IMR-90 (cell line): ENCODE data around the gene RPTOR. TPM values are rescaled to one million over a fixed set of nuclear protein-coding genes. Genes with fewer than 3 reads are reported as not detected.
A peak's percentile ranks its signal among the peaks of the same experiment; 100 is the strongest.

Source experiments
- ATAC-seq: fragments of 200-7000 bp; cut with Tn5 transposase; 2 replicates; pipeline ENCODE4 v1.9.1; 2020; ENCODE audit warnings: low read depth, mild to moderate bottlenecking, moderate library complexity
- BruUV-seq: library from RNA; stranded (reverse); fragments of 400-500 nt; replicated peaks from 2 replicates; lab custom pipeline; 2021; lab: Mats Ljungman, UMichigan
- CTCF ChIA-PET: fragments of 300-600 bp; formaldehyde crosslinking; extraction: SDS; loops from one replicate; lab custom pipeline; 2021; ENCODE audit warnings: antibody characterized with exemption; lab: Yijun Ruan, JAX
- POLR2A ChIA-PET: fragments of 300-600 bp; sonication (Branson Sonifier 250); formaldehyde crosslinking; loops from one replicate; lab custom pipeline; 2022; ENCODE audit warnings: antibody characterized with exemption; ENCODE audit not compliant: unreplicated experiment; lab: Charles Lee
- DNase-seq: peaks from one replicate; pipeline ENCODE4 v3.0.0; 2013
- H2AFZ ChIP-seq: replicated peaks from 2 replicates; pipeline ENCODE3; 2013; ENCODE audit warnings: low read length, mild to moderate bottlenecking; ENCODE audit not compliant: poor library complexity
- H2AK5ac ChIP-seq: 2 replicates; pipeline ENCODE4 v1.6.1; 2013; ENCODE audit warnings: low read depth, low read length, inconsistent platforms
- H2AK9ac ChIP-seq: replicated peaks from 2 replicates; pipeline ENCODE3; 2013; ENCODE audit warnings: mild to moderate bottlenecking, low read depth, low read length, moderate library complexity; ENCODE audit not compliant: poor library complexity
- H2BK120ac ChIP-seq: 2 replicates; pipeline ENCODE4 v1.6.1; 2013; ENCODE audit warnings: low read depth, low read length, inconsistent platforms
- H2BK15ac ChIP-seq: 3 replicates; pipeline ENCODE4 v1.6.1; 2013; ENCODE audit warnings: low read depth, low read length, inconsistent platforms
- H2BK20ac ChIP-seq: 2 replicates; pipeline ENCODE4 v1.6.1; 2013; ENCODE audit warnings: low read depth, mild to moderate bottlenecking, inconsistent platforms, low read length, moderate library complexity
- H2BK5ac ChIP-seq: 2 replicates; pipeline ENCODE4 v1.6.1; 2013; ENCODE audit warnings: mild to moderate bottlenecking, low read depth, low read length, inconsistent platforms; ENCODE audit not compliant: poor library complexity, severe bottlenecking
- H3K14ac ChIP-seq: replicated peaks from 2 replicates; pipeline ENCODE4 v1.6.1; 2013; ENCODE audit warnings: low read depth, low read length, inconsistent platforms
- H3K18ac ChIP-seq: 2 replicates; pipeline ENCODE4 v1.6.1; 2013; ENCODE audit warnings: low read depth, low read length, control low read depth
- H3K23ac ChIP-seq: 2 replicates; pipeline ENCODE4 v1.6.1; 2013; ENCODE audit warnings: low read depth, low read length, inconsistent platforms
- H3K27ac ChIP-seq: 2 replicates; pipeline ENCODE4 v1.5.1; 2013; ENCODE audit warnings: mild to moderate bottlenecking, control low read depth, low read length; ENCODE audit not compliant: insufficient read depth
- H3K27me3 ChIP-seq: 2 replicates; pipeline ENCODE4 v1.6.1; 2013; ENCODE audit warnings: low read length; ENCODE audit not compliant: control insufficient read depth, insufficient read depth
- H3K36me3 ChIP-seq: 2 replicates; pipeline ENCODE4 v1.6.1; 2013; ENCODE audit warnings: low read length, mixed read lengths; ENCODE audit not compliant: control insufficient read depth, insufficient read depth
- H3K4ac ChIP-seq: 2 replicates; pipeline ENCODE4 v1.6.1; 2013; ENCODE audit warnings: low read depth, low read length, inconsistent platforms
- H3K4me1 ChIP-seq: 2 replicates; pipeline ENCODE4 v1.6.1; 2013; ENCODE audit warnings: low read length, mixed read lengths; ENCODE audit not compliant: control insufficient read depth, insufficient read depth
- H3K4me2 ChIP-seq: 2 replicates; pipeline ENCODE4 v1.6.1; 2013; ENCODE audit warnings: low read depth, mild to moderate bottlenecking, control low read depth, low read length, moderate library complexity
- H3K4me3 ChIP-seq: 2 replicates; pipeline ENCODE4 v1.5.1; 2013; ENCODE audit warnings: low read depth, mild to moderate bottlenecking, control low read depth, low read length, moderate library complexity; ENCODE audit not compliant: insufficient read depth
- H3K56ac ChIP-seq: 2 replicates; pipeline ENCODE4 v1.6.1; 2013; ENCODE audit warnings: low read length, inconsistent platforms; ENCODE audit not compliant: insufficient read depth; ENCODE audit errors: extremely low read depth
- H3K79me1 ChIP-seq, 2 experiments: 2 replicates each; pipeline ENCODE4 v1.6.1; 2013; ENCODE audit warnings: low read length in 2 of 2, inconsistent platforms in 1 of 2, low read depth in 1 of 2
- H3K9ac ChIP-seq: 2 replicates; pipeline ENCODE4 v1.6.1; 2013; ENCODE audit warnings: low read depth, low read length, control low read depth
- H3K9me1 ChIP-seq: 2 replicates; pipeline ENCODE4 v1.6.1; 2013; ENCODE audit warnings: low read length, inconsistent platforms; ENCODE audit not compliant: insufficient read depth
- H3K9me3 ChIP-seq: 2 replicates; pipeline ENCODE4 v1.6.1; 2013; ENCODE audit warnings: low read length; ENCODE audit not compliant: control insufficient read depth, insufficient read depth
- H4K20me1 ChIP-seq: 2 replicates; pipeline ENCODE4 v1.6.1; 2013; ENCODE audit warnings: low read length, inconsistent platforms; ENCODE audit not compliant: insufficient read depth
- H4K5ac ChIP-seq: 2 replicates; pipeline ENCODE4 v1.6.1; 2013; ENCODE audit warnings: mild to moderate bottlenecking, low read depth, low read length, control low read depth
- H4K8ac ChIP-seq, 2 experiments: 2 replicates each; pipeline ENCODE4 v1.6.1; 2013; ENCODE audit warnings: low read depth in 2 of 2, low read length in 2 of 2, control low read depth in 1 of 2, inconsistent platforms in 1 of 2
- H4K91ac ChIP-seq: 2 replicates; pipeline ENCODE4 v1.6.1; 2013; ENCODE audit warnings: low read depth, low read length, inconsistent platforms; ENCODE audit not compliant: insufficient read depth
- MAFK ChIP-seq: IDR thresholded peaks from 2 replicates; pipeline ENCODE4 v1.6.1; 2012; ENCODE audit warnings: low read depth, low read length, improper control_type of control experiment
- MAZ ChIP-seq: IDR thresholded peaks from 2 replicates; pipeline ENCODE4 v1.6.1; 2012; ENCODE audit warnings: low read depth, mild to moderate bottlenecking, low read length, improper control_type of control experiment, moderate library complexity, borderline replicate concordance
- WGBS, 2 experiments: methylation state at CpG; one replicate each; pipeline versions ENCODE4 v1.1.5 to v1.1.7; 2013; ENCODE audit warnings: missing lambda C conversion rate in 2 of 2; ENCODE audit not compliant: insufficient read length in 1 of 2; ENCODE audit errors: extremely low coverage in 2 of 2; 5-methylcytosine and 5-hydroxymethylcytosine counted together
- dilution Hi-C: fragments of 300-500 bp; cut with HindIII; formaldehyde crosslinking; loops from one replicate; pipeline ENCODE4 v1.14.3; 2018; ENCODE audit warnings: low sequenced_read_pairs; ENCODE audit not compliant: unreplicated experiment
- in situ Hi-C: fragments of 300-500 bp; cut with MboI; formaldehyde crosslinking; loops from 3 replicates; pipeline ENCODE4 v1.14.3; 2019; ENCODE audit warnings: low sequenced_read_pairs, inconsistent platforms, mixed read lengths
- intact Hi-C: fragments of 100-400 bp; cut with micrococcal nuclease; formaldehyde crosslinking; loops from 2 replicates; pipeline ENCODE4 v1.10.0; 2022
- polyA plus RNA-seq, 3 experiments: library from polyadenylated mRNA; depleted of rRNA; stranded (reverse); fragments of >200 nt; gene quantifications; 2 replicates each; pipeline ENCODE4 v1.2.3, GENCODE V29; 2012; ENCODE audit warnings: low replicate concordance in 1 of 3
- total RNA-seq: library from RNA; depleted of rRNA; stranded (reverse); fragments of >200 nt; gene quantifications from 2 replicates; pipeline ENCODE4 v1.2.3, GENCODE V29; 2012

The RPTOR gene
- total and polyA plus RNA-seq, 2 of the 4 experiments (the other 2 are of a cell fraction): 10.8 to 14.7 TPM

DNA sequence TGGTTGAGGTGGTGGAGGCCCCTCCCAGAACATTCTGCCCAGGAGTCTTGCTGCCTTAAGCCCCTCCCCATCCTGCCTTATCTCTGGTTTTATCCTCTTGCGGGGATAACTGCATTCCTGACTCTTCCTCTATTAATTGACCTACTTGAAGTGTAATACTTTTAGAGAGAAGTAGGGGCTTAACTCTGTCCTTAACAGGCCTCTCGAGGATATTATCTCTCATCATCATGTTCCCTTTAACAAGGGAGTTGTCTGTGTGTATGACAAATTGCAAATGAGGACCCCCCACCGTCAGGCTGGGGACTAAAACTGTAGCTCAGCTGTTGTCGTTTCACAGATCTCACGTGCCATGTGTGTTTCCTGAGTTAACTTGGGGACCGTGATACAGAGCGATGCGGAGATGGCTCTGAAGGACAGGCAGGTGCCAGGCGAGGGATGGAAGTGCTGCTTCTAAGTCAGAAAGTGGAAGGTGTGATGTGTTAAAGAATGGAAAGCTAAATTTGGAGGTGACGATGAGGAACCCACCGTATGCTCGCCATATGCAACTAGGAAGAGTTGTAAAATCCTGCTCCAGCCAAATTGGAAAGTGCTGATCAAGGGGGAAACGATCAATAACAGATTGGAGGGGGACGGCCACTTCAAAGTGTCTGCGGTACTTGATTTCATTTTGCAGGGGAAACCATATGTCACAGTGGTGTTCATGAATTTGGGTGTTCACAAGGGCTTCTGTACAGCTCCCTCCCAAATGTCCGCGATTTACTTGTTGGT, 106.3 kb downstream of the RPTOR start:
- peak overlapping the region; percentile 32; the same call in 1 of the 2 replicates for H2BK20ac ChIP-seq
- no peak overlapping the region for H2AFZ ChIP-seq
- intact Hi-C loops (no loop called here), in situ Hi-C loops (no loop called here), dilution Hi-C loops (no loop called here)
- H4K91ac ChIP-seq: no peak overlapping the region
- peak overlapping the region; percentile 93; the same call in 1 of the 2 replicates for H3K4ac ChIP-seq
- peaks cover 34% of the 10 kb centered on the region for H3K9me1 ChIP-seq
- ChIA-PET POLR2A (no interaction called here), CTCF (no interaction called here)
- no peaks in the 10 kb centered on the region for H3K9me3 ChIP-seq
- H3K56ac ChIP-seq: no peak overlapping the region
- H3K9ac ChIP-seq: no peak overlapping the region
- peaks cover 13% of the 10 kb centered on the region; the same call in 1 of the 2 replicates for H4K20me1 ChIP-seq
- no peak overlapping the region for H3K27ac ChIP-seq
- BruUV-seq: no TSS peak
- no peak for ATAC-seq
- H3K23ac ChIP-seq: no peak overlapping the region
- H4K5ac ChIP-seq: no peak overlapping the region
- H3K79me1 ChIP-seq: peaks cover 50 to 78% of the 10 kb centered on the region in 2 experiments
- no peaks in the 10 kb centered on the region for H3K27me3 ChIP-seq
- H2AK9ac ChIP-seq: no peak overlapping the region
- H2BK5ac ChIP-seq: no peak overlapping the region
- H4K8ac ChIP-seq: peak overlapping the region; percentile 11 to 29; a peak in 2 of 4 replicates
- H2AK5ac ChIP-seq: peak overlapping the region; percentile 71
- 89% methylated on average over 7 of the region's 17 CpGs; no CpG with 5 or more reads in 1 of the 2 experiments for WGBS, 2 experiments
- DNase-seq: no peak
- H3K18ac ChIP-seq: no peak overlapping the region
- H2BK15ac ChIP-seq: peak overlapping the region; percentile 10; the same call in 1 of the 3 replicates
- peaks cover 17% of the 10 kb centered on the region for H3K4me1 ChIP-seq
- H3K4me2 ChIP-seq: no peak overlapping the region
- H3K36me3 ChIP-seq: no peaks in the 10 kb centered on the region
- TF ChIP-seq MAZ (no peak), MAFK (0 out of 2 replicates have a peak, but pooled peaks have one; percentile 6)
- H3K4me3 ChIP-seq: no peak overlapping the region
- H2BK120ac ChIP-seq: peak overlapping the region; percentile 80
- 0 out of 2 replicates have a peak overlapping the region, but pooled peaks have one; percentile 16 for H3K14ac ChIP-seq
